ENCODE data around the gene KLHL7.
"Not testable (repeated sequence)": the region's sequence is repeated elsewhere in the genome, so short reads cannot be mapped to it uniquely, and the experiment has no call there.

The KLHL7 gene

DNA sequence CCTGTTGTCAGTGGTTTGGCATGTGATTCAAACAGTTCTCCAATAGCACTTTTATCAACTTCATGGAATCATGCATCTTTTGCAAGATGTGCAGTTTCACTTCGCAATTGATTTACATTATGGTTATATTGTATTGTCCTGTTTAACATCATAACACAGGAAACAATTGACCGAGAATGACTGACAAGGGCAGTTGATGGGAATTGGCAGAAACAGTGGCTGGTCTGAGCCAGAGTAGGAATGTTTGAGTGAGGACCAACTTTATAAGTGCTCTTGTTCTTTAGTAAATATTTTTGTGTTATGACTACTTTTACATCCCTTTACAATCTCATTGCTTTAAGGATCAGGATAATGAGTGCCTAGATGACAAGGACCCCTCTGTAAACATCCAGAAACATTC lies 2.2 kb downstream of the KLHL7 start:
- DNase-seq: no peak

DNA sequence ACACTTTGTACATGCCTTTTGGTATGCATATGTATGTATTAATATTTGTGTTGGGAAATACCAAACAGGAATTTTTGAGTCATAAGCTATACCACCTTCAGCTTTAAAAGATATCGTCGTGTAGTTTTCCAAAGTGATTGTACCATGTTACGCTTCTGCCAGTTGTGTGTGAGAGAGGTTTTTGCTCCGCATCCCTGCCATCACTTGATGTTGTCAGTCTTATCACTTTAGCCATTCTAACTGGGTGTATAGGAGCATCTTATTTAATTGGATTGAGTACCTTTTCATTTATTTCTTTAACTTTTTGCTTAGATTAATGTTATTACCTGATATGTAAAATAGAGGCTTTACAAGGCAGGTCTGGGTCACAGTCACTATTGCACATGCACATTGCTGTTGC lies 3.4 kb downstream of the KLHL7 start:
- no peak for DNase-seq

DNA sequence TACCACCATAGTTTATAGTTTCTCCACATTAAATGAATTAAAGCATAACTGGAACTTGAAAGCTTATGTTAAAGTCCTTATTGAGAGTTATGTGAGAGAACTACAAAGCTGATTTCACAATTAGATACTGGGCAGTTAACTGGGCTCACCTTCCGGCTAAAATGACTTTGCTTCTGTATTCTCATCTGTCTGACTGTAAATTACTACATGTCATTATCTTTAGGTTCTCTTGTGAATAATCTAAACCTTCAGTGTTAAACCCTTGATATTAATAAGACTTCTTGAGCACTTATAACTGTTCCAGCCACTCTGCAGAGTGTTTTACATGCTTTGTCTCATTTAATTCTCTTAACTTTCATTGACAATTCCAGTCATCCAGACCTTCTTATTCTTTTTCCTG lies 3.9 kb downstream of the KLHL7 start:
- DNase-seq: no peak

DNA sequence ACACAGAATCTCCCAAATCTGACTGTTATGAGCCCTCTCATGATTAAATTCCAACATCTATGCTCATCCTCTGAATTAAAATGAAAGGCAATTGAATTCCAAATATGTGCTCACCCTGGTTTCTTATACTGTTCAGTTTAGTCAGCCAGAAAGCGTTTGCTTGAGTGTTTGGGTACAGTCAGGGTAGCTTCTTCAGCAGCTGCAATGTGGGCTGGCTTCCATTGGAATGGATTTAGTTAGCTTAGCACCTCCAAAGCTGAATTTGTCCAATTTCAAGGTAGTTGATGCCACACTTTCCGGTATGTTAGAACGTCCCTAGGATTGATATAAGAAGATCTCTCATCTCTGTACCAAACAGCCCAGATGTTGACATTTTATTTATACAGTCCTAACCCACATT lies 9.3 kb downstream of the KLHL7 start:
- no peak for DNase-seq

DNA sequence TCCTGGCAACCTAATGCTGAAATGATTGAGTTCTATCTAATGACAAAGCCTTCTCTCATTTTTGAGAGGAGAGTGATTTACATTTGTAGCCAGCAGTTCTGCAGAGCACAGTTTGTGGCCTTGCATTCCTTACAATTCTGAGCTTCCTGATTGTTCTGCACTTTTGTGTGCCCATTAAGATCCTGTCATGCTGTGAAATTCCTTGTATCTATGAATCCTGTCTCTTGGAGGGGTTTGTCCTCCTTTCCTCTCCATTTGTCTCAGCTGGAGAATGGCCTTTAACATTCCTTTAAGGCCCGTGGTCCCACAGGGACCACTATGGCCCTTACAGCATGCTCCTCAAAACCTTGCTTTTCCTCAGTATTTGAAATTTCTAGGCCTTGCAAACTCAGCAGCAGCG lies 10.4 kb downstream of the KLHL7 start:
- no peak for DNase-seq

DNA sequence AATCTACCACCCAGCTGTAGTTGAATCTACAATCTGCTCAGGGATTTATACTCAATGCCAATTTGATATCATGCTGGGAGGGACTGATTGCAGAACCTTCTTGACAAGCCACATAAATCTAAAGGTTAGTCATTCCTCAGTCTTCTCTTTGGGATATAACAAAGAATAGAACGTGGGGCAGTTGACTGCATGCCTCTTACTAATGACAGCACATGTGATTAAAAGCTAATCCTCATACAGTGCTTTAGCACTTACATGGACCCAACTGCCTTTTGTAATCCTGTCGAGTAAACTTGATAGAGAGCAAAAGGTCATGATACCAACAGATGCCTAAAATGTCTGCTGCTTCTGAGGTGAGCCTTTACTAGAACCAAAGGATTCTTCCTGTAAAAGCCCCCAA lies 12.3 kb downstream of the KLHL7 start:
- DNase-seq: no peak

DNA sequence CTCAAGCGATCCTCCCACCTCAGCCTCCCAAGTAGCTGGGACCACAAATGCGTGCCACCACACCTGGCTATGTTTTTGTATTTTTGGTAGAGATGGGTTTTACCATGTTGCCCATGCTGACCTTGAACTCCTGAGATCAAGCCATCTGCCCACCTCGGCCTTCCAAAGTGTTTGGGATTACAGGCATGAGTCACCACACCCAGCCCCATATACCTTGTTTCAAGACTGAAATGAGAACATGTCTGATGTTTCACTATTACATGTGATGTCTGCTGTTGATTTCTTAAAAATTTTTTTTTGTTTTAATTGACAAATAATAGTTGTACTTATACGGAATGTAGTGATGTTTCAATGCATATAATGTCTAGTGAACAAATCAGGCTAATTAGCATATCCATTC lies 14.5 kb downstream of the KLHL7 start:
- no peak for DNase-seq

DNA sequence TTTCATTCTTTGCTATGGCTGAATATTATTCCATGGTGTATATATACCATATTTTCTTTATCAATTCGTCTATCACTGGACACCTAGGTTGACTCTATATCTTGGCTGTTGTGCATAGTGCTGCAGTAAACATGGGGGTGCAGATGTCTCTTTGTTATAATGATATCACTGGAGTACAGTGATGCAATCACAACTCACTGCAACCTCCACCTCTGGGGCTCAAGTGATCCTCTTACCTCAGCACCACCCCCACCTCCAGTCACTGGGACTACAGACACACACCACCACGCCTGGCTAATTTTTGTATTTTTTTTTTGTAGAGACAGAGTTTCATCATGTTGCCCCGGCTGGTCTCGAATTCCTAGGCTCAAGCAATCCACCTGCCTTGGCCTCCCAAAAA lies 15.6 kb downstream of the KLHL7 start:
- DNase-seq: no peak

DNA sequence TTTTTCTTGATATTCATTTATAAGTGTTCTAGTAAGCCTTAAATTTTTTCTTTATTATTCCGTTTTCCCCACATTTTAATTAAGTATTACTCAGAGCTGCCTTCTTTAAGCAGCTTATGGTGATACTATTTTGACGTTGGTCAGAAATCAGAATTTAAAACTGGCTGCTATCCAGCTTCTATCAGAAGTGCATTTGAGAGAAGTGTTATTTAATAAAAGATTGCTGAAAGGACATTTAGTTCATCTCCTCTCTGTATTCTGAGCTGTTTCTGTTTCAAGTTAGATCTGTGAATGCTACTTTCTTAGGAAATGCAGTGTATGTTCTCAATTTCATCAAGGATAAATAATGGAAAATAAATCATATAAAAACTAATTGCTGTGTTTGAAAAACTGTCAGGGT lies 17.4 kb downstream of the KLHL7 start:
- DNase-seq: no peak

DNA sequence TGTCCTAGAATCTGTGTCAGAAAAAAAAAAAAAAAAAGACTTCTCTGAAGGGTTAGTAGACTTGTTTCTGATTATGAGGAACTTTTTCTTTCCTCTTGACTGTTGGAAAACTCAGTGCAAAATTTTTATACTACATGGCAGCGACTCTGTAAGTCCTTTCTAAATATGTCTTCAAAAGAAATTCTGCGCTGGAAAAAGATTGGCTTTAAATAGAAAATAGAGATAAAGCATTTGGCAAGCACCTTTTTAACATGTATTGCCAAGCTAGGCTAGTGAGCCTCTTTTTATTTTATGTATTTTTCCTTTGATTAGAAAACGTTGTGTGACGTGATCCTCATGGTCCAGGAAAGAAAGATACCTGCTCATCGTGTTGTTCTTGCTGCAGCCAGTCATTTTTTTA lies 17.9 kb downstream of the KLHL7 start:
- no peak for DNase-seq

DNA sequence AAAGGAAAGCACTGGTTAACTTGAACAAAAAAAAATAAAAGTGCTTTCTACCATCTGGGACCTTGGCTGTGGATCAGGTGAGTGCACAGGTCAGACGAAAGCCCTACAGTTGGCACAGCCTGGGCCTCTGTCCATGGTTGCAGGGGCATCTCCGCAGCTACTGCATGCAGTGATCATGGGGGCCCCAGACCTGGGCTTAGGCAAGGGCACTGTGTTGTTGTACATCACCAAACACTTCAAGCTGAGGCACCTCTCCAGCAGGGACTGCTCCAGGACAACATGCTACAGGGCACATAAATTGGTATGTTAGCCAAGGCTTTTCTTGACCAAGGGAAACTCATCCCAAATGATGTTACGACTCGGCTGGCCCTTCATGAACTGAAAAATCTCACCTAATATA lies 23.5 kb downstream of the KLHL7 start:
- DNase-seq: no peak

DNA sequence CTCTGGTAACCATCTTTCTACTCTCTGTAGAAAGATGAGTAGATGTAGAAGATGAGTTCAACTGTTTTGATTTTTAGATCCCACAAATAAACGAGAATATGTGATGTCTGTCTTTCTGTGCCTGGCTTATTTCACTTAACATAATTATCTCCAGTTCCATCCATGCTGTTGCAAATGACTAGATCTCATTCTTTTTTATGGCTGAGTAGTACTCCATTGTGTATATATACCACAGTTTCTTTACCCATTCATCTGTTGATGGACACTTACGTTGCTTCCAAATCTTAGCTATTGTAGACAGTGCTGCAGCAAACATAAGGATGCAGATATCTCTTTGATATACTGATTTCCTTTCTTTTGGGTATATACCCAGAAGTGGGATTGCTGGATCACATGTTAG lies 26.2 kb downstream of the KLHL7 start:
- DNase-seq: not testable (repeated sequence)

DNA sequence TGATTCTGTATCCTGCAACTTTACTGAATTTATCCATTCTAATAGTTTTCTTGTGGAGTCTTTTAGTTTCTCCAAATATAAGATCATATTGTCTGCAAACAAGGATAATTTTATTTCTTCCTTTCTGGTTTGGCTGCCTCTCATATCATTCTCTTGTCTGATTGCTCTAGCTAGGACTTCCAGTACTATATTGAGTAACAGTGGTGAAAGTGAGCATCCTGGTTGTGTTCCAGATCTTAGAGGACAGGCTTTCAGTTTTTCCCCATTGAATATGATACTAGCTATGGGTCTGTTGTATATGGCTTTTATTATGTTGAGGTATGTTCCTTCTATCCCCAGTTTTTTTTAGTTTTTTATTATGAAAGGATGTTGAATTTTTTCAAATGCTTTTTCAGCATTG lies 28.2 kb downstream of the KLHL7 start:
- no peak for DNase-seq

DNA sequence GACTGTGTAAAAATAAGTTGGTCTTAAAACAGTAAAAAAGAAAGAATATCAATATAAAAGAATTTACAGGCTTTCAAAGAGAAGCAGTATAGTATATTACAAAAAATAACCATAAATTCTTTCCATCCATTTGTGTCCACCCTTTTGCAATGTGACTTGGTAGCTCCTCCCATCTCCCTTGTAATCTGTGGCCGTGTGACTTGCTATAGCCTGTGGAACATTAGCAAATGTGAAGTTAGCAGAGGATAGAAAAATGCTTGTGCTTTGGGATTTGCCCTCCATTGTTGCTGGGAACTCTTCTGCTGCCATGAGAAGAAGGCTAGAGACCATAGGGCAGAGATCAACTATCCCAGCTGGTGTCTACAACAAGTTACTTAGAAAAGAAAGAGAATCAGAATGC lies 30.2 kb downstream of the KLHL7 start:
- no peak for DNase-seq

DNA sequence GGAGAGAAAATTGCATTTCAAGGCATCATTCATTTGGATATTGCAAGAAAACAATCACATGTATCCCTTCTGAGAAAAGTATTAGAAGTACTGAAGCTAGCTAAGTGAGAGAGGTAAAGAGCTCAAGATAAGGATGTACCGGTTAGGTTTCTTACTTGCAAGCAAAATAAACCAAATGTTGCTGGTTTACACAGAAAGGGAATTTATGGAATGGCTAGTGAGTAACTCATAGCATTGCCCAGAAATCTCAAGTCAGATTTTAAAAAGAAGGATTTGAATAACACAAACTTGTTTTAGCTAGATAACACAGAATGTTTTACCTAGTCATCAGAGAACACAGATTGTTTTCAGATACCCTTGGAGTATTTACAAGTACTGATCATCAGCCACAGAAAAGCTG lies 30.6 kb downstream of the KLHL7 start:
- no peak for DNase-seq

DNA sequence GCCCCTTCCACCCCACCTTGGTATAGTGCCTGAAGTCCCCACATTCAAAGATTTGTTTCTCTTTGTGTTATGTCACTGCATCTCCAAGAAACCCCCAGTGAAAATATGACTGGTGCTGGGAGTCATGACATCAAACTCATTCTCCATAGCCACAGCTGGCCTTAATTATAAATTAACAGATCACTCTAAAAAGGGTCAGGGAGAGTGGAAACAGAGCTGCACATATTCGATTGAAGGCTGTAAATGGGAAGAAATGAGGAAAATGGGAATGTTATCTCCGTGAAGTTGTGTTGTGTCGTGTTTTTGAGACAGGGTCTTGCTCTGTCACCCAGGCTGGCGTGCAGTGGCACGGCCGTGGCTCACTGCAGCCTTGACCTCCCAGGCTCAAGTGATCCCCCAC lies 52.1 kb downstream of the KLHL7 start:
- DNase-seq: no peak

DNA sequence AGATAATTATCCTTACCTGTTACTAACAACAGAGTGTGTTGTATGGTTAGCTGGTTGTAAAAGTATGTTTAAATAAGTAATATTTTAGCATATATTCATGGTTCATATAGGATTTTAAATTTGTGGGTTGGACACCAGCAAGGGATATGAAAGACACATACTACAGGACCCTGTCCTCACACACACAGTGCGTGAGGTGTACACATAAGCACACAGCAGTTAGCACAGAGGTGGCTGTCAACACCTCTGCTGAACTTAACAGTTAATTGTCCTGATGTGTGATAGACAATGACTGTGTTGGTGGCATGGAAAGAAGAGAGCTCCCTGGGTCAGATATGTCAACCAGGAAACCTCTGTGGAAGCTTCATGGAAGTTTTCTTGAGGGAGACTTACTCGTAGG lies 53.0 kb downstream of the KLHL7 start:
- no peak for DNase-seq

DNA sequence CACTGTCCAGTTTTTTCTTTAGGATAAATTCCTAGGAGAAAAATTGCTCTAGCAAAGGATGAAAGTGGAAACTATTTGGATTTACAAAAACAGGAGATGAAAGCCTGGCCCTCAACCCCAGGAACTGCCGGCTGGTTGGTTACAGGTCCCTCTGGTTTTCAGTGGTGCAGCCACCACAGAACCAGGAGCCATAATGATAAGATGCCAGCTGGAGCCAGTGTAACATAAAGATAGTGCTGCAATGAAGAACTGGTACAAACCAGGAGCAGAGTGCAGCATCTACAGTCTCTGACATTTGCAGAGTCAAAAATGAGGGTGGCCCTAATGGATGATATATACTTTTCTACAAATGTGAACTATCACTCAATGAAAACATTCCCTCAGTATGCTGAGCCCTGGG lies 55.9 kb downstream of the KLHL7 start:
- DNase-seq: no peak

DNA sequence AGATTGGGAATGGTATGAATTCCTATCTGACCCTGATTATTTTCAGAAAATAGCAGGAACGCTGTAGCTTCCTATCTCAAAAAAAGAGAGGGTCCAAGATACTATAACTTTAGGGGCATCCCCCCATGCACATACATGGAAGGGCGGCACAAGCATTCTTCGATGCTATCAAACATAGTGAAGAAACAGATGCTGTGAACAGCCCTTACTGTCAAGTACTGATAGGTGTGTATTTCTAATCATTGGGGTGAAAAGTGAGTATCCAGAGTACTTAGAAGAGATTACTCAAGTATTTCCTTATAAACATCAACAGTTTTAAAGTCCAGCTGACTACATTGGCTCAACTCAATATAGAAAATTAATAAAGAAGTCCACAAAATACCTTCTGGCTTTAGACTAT lies 59.3 kb downstream of the KLHL7 start:
- no peak for DNase-seq

DNA sequence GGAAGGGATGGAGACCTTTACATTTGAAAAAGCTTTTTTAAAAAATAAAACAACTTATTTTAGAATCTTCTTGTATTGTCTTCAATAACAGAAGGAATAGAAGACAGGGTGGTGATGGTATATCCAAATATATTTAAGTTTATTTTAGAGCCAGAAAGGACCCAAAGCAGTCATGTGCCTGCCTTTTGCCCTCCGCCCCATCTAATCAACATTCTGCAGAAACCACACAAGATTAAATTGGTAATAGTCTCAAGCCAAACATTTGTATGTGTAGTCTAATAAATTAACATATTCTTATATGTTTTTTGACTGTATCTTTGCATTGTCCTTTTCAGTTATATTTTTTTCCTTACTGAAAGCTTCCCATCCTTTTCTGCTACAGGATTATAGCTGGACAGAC lies 59.7 kb downstream of the KLHL7 start:
- no peak for DNase-seq

DNA sequence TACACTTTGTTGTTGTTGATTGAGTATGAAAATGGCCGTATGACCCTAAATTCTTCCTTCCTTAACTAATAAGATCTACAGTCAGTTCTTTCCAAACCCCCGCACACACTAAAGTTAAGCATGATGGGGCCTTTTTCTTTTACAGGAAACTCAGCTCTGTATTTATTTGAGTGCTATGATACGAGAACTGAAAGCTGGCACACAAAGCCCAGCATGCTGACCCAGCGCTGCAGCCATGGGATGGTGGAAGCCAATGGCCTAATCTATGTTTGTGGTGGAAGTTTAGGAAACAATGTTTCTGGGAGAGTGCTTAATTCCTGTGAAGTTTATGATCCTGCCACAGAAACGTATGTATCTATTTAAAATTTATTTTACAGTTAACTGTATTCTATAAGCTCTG lies 62.1 kb downstream of the KLHL7 start:
- no peak for DNase-seq

DNA sequence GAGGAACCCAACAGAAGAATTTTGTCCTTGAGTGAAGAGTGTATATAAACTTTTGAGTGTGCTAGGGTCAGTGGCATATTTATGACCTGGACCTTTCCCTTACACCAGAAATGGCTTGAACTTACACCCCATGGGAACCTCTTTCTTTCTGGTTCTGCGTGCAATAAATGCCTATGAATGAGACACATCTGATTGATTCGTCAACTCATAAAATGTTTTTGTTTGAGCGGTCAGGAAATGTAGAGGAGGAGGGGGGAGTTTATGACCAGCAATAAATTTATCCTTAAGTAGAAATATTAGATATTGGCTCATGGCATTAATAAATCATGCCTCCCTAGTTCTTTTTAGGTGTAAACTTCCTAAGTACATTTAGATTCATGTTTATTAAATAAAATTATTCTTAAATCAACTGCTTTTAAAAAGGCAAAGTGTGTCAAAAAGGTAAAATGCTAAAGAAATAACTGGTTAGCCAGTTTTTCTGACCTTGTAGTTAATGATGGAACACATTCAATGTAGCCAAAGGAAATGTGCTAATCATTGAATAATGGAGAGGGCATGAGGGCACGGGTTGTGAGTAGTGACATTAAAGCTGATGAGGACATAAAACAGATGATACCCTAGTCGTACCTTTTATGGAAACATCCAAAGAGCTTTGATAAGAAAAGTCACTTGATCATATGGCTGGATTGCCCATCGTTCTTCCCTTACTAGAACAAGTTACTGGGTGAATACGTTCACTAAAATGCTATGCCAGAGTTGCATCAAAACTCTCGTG lies 62.7 kb downstream of the KLHL7 start:
- DNase-seq: no peak

DNA sequence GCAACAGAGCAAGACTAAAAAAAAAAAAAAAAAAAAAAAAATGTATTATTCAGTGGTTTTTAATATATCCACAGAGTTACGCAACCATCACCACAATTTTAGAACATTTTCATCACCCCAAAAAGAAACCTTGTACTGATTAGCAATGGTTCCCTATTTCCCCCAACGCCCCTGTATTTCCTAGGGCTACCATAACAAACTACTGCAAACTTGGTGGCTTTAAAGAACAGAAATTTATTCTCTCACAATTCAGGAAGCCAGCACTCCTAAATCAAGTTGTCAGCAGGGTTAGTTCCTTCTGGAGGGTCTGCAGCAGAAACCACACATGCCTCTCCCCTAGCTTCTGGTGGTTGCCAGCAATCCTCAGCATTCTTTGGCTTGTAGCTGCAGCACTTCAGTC lies 70.4 kb downstream of the KLHL7 start:
- no peak for DNase-seq

DNA sequence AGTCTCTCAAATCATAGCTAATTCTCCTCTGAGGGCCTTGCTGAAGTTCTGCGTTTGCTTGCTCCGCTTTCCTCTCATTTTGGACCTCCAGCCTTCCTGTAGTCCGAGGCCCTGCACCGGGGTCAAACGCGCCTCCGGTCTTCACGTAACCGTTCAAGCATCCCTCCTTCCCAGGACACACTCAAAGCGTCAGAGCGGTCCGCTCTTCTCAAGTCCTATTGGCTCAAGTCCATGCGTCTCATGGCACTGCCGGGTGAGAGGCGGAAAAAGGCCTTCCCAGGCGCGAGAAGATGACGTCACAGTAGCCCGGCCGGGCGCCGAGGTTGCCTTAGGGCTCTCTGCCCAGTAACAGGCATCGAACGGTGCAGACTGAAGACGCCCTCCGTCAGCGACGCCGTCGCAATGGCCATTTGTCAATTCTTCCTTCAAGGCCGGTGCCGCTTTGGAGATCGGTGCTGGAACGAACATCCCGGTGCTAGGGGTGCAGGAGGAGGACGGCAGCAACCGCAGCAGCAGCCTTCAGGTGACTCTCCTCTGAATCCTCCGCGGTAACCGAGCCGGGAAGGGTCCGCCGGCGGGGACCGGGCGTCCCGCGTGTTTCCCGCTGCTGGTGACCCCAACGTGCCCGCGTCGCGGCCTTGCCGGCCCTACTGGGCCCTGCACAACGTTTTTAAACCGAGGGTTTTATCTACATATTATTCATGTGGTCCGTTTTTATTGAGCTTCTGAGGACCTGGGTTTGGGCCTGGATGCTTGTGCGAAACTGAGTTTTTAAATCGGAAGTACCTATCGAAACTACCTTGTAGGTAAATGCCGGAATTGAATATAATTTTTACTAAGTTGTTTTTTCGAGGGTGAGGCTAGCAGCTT lies 76.3 kb downstream of the KLHL7 start, which contains the start of gene NUP42:
TSS of gene NUP42 (plus strand) at position 365 of the 870 bp plus-strand sequence. CDS start at position 403, 38 bp downstream.
- DNase-seq: peak; percentile 96 to 97

All from NCI-H1930 (cell line).